IPS DF 19.7 (cell line): ENCODE measurements around the gene ERBB4.
"Not testable (repeated sequence)": the region's sequence is repeated elsewhere in the genome, so short reads cannot be mapped to it uniquely, and the experiment has no call there.

ENCODE experiments used
- DNase-seq: peaks from one replicate; pipeline ENCODE4 v3.0.0-alpha.2; 2013; ENCODE audit warnings: low read depth, low spot score

ERBB4 gene

GRCh38 chr2:212013626-212014025, 525.0 kb downstream of the ERBB4 start:
- DNase-seq: no peak

DNA sequence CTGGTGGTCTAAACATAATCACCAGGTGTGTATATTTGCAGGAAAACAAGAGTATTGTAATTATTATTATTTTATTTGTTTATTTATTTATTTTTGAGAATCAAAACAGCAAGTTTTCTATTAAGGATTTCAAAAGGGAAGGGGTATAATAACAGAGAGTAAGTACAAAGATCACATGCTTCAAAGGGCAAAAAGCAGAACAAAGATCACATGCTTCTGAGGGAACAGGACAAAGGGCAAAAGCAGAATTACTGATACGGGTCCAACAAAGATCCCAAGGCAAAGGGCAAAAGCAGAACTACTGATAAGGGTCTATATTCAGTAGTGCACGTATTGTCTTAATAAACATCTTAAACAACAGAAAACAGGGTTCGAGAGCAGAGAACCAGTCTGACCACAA, 528.3 kb downstream of the ERBB4 start:
- DNase-seq: not testable (repeated sequence)

DNA sequence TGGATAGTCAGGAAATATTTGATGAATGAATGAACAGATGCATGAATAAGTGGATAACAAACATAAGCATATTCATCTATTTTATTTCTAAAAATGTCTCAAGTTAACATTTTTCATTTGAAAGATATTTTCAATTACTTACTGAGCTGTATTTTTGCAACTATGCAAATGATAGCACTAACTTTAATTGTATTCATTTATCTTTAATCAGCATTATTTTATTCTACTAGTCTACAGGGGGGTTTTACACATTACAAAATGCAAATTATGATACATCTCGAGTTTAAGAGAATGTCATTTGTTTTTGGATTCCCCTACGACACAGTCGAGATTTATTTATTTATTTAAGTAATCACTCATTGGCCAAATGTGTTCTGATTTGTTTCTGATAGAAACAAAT, 530.6 kb downstream of the ERBB4 start:
- no peak for DNase-seq

DNA sequence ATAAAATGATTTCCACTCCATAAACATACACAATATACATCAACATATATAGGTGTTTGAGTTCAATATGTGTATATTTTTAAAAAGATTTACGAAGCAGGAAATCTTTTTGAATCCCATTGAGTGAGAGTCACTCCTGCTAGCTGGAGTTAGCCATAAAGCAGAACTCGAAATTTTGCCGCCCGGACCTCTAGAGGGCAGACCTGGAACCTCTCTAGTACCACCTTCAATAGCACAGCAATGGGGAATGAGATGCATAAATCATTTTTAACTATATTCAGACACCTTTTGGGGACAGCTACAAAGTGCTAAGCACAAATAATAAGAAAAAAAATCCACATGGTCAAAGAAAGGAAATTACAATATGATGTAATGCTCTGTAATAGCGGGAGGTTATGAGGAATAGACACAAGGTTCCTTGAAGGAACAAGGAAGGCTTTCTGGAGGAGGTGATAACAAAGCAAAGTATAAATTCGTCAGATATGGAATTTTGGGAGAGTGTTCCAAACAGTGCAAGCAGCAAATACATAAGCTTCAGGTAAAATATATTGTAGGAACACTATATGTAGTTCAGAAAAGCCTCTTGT, 533.4 kb downstream of the ERBB4 start:
- no peak for DNase-seq

GRCh38 chr2:212001325-212001724, 537.3 kb downstream of the ERBB4 start:
- no peak for DNase-seq

GRCh38 chr2:211996857-211997256, 541.7 kb downstream of the ERBB4 start:
- no peak for DNase-seq

DNA sequence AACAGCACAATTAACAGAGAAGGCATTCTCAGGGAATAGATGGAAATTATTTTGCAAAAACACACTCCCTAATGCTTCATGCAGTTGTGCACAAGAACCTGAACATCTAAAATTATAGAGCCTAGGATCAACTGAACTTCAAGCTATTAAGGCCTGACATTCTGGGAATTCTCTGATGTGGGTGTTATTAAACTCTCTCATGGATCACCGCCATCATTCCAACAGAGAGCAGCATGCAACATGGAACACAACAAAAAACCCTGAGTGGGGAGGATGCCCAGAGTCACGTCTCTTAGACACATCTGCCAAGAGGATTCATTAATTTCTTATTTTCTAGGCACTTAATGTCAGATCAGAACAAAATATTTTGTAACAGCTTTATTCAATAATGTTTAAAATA, 543.8 kb downstream of the ERBB4 start:
- DNase-seq: no peak

GRCh38 chr2:211990335-211990734, 548.3 kb downstream of the ERBB4 start:
- no peak for DNase-seq

DNA sequence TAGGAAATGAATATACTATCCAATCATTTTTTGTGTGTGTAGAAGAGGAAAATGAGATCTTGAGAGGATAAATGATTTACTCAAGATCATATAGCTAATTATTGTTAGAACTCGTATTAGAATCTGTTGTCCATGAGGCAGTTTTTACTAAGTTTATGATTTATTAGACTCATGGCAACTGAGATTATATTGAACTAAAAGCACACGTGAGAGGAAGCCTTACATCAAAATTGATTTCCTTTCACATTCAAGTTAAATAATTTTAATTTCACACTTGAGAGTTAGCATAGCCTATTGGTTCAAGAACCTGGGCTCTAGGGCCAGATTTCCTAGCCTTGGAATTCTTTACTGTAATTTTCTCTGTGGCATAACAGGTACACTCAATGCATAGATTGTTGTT, 552.3 kb downstream of the ERBB4 start:
- no peak for DNase-seq

GRCh38 chr2:211985393-211985792, 553.2 kb downstream of the ERBB4 start:
- DNase-seq: no peak

DNA sequence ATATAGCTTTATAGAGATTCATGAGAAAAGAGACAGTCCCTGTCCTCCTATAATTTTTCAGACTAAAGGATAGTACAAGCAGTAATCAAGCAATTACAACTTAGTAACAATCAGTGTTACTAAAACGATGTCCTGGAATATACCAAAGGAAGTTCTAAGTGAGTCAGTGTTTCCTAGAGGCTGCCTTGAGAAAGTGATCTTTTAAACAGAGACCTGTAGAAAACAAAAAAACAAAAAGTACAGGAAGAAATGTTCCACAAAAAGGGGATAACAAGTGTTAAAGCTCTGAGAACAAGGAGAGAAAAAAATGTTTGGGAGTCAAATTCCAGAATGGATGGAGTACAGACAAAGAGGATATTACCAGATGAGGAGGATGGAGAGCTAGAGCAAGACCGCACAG, 556.4 kb downstream of the ERBB4 start:
- DNase-seq: no peak

GRCh38 chr2:211981451-211981850, 557.2 kb downstream of the ERBB4 start:
- no peak for DNase-seq

- DNase-seq: no peak
Measured at GRCh38 chr2:211976076-211976475, 562.5 kb downstream of the ERBB4 start.

- DNase-seq: no peak
Measured at GRCh38 chr2:211967234-211967633, 571.4 kb downstream of the ERBB4 start.

DNA sequence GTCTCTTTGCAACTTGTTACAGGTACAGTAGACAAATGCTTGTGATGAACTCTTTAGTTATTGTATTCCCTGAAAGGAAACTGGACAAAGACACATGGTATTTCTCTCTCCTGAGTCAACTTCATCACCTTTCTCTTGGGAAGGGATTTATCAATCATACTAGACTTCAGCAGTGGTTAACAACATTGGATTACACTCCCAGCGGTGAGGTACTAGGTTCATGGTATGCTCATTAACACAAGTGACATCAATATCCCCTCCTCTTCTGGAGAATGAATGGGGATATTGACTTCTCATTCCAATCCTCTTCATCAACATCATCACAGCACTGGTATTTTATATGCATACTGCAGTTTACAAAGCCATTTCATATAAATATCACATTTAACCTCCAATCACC, 574.6 kb downstream of the ERBB4 start:
- DNase-seq: no peak

- no peak for DNase-seq
Measured at GRCh38 chr2:211957799-211958198, 580.8 kb downstream of the ERBB4 start.

DNA sequence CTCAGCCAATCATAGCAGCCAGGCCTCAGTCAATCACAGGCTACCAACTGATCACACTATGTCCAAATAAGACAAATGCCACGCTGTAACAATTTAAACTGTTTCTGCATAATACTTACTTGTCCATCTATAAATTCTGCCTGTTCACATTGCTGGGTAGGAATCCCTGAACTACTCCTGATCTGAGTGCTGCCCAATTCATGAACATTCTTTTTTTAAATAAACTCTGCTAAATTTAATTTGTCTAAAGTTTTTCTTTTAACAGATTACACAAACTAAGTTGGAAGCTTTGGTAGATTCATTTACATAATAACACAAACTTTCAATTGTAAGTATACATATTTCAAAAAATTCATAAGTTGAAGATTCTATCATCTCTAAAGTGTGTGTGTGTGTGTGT, 583.0 kb downstream of the ERBB4 start:
- no peak for DNase-seq

DNA sequence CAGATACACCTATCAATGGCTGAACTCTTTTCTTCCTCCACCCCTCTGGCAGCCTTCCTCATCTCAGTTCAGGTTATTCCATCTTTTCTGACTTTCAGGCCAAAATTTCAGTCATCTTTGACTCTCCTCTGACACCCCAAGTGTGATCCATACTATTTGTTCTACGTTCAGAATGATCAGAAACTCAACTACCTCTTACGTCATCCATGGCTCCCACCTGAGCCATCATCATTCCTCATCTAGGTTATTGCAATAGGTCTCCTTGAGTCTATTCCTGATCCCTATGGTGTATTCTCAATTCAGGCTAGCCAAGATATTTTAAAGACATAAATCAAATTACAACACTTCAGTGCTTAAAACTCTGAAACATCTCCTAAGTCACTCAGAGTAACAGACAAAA, 589.7 kb downstream of the ERBB4 start:
- no peak for DNase-seq

GRCh38 chr2:211946960-211947359, 591.6 kb downstream of the ERBB4 start:
- DNase-seq: no peak

DNA sequence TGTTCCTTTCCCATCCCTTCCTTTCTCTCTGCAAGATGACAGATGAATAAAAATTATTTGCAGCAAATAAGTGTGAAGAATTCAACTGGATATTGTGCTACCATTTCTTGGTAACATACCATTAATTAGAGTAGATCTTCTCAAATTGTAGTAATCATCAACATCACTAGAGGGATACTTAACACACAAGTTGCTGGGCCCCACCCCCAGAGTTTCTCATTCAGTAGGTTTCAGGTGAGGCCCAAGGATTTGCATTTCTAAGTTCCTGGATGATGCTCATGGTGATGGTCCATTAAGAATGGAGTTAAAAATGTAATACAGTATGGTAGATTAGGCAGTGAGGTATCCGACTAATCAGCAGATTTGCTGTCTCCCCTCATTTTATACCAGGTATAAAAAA, 594.0 kb downstream of the ERBB4 start:
- DNase-seq: peak; percentile 15

GRCh38 chr2:211942153-211942552, 596.4 kb downstream of the ERBB4 start:
- DNase-seq: no peak

DNA sequence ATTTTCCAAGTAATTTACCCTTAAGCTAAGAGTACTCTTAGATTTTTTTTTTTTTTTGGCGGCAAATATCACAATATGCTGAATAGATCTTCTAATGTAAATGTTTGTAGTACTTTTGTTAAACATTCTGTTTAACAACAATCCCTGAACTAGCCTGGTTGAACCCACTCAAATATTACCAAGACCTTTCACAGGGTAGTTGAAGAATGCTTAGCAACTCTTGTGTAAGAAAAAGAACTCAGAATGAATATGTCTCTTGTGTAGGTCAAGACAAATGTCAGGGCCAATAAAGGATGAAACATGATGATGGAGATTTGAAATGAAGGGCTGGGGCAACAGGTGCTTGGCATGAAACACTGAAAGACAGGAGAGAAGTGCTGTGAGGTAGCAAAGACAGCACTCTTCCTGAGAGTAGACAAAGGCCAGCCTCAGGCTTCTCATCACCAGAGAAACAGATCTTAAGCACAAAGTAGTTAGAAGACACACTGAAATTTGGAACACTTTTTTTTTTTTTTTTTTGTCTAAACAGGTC, 597.3 kb downstream of the ERBB4 start:
- DNase-seq: no peak

- no peak for DNase-seq
Measured at GRCh38 chr2:211939177-211939576, 599.4 kb downstream of the ERBB4 start.

DNA sequence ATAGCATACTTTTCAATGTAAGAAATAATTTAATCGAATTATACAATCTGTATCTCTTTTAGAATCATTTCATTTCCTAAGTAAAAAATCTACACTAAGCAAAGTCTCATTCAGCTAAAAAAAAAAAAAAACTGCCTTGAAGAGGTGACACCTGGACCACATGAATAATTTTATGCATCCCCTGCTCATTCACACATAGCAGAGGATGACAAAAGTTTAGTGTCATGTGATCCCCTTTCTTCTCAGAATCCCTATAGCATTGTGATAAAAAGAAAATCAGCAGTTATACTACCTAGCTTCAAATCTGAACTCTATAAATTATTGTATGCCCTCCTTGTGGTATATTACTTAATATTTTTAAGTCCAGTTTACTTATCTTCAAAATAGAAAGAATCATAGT, 603.8 kb downstream of the ERBB4 start:
- no peak for DNase-seq
